Panc1 (cell line): Measurements from ENCODE around the gene TRIO. TPM values are rescaled to one million over a fixed set of nuclear protein-coding genes. Genes with fewer than 3 reads are reported as not detected.

Experiments
- ATAC-seq: fragments of 200-7000 bp; cut with Tn5 transposase; 2 replicates; pipeline ENCODE4 v1.9.1; 2020; ENCODE audit warnings: mild to moderate bottlenecking, moderate library complexity
- BruUV-seq: library from RNA; stranded (reverse); fragments of 400-500 nt; replicated peaks from 2 replicates; lab custom pipeline; 2021; lab: Mats Ljungman, UMichigan
- CTCF ChIA-PET: fragments of 300-600 bp; sonication (Branson Sonifier 250); formaldehyde crosslinking; loops from one replicate; lab custom pipeline; 2022; ENCODE audit warnings: antibody characterized with exemption; lab: Charles Lee
- POLR2A ChIA-PET: fragments of 300-600 bp; sonication (Branson Sonifier 250); formaldehyde crosslinking; loops from one replicate; lab custom pipeline; 2022; ENCODE audit warnings: antibody characterized with exemption; lab: Charles Lee
- DNase-seq: peaks from one replicate; pipeline ENCODE4 v3.0.0-alpha.2; 2010; ENCODE audit warnings: low read depth, low spot score
- H3K27ac ChIP-seq: 2 replicates; pipeline ENCODE4 v1.5.1; 2011; ENCODE audit warnings: mild to moderate bottlenecking, low read length, inconsistent platforms
- H3K27me3 ChIP-seq: fragments of 200-500 bp; sonication (Bioruptor generic); 2 replicates; pipeline ENCODE4 v1.6.0; 2014; ENCODE audit warnings: low read length, inconsistent platforms; ENCODE audit not compliant: control insufficient read depth, insufficient read depth
- H3K36me3 ChIP-seq: fragments of 200-500 bp; sonication (Bioruptor generic); 2 replicates; pipeline ENCODE4 v1.5.1; 2014; ENCODE audit warnings: inconsistent platforms, mild to moderate bottlenecking, low read length, moderate library complexity; ENCODE audit not compliant: control insufficient read depth, insufficient read depth
- H3K4me1 ChIP-seq: 2 replicates; pipeline ENCODE4 v1.5.1; 2011; ENCODE audit warnings: inconsistent platforms, mild to moderate bottlenecking, low read length, moderate library complexity; ENCODE audit not compliant: control insufficient read depth, insufficient read depth
- H3K4me3 ChIP-seq, 2 experiments: 2 replicates each; pipeline ENCODE4 v1.5.1; 2011 to 2012; ENCODE audit warnings: low read depth in 2 of 2, low read length in 2 of 2, mild to moderate bottlenecking in 2 of 2, inconsistent platforms in 1 of 2, moderate library complexity in 1 of 2
- H3K9me3 ChIP-seq: fragments of 200-500 bp; sonication (Bioruptor generic); 2 replicates; pipeline ENCODE4 v1.5.1; 2014; ENCODE audit warnings: low read depth, mild to moderate bottlenecking, inconsistent platforms, low read length, moderate library complexity; ENCODE audit not compliant: control insufficient read depth, insufficient read depth
- CTCF ChIP-seq: fragments of 450-650 bp; IDR thresholded peaks from 2 replicates; pipeline ENCODE4 v1.5.1; 2017; ENCODE audit warnings: mild to moderate bottlenecking
- POLR2AphosphoS5 ChIP-seq: IDR thresholded peaks from 2 replicates; pipeline ENCODE4 v1.6.1; 2012; ENCODE audit warnings: mild to moderate bottlenecking, low read depth, low read length, moderate library complexity
- REST ChIP-seq, 2 experiments: IDR thresholded peaks; 2 replicates each; pipeline ENCODE4 v1.6.1; 2011 to 2012; ENCODE audit warnings: low read depth in 2 of 2, control low read depth in 1 of 2, low read length in 1 of 2, mild to moderate bottlenecking in 1 of 2, moderate library complexity in 1 of 2; ENCODE audit not compliant: insufficient read depth in 1 of 2
- SIN3A ChIP-seq: IDR thresholded peaks from 2 replicates; pipeline ENCODE4 v1.6.1; 2012; ENCODE audit warnings: low read depth, mild to moderate bottlenecking, low read length, moderate library complexity, borderline replicate concordance; ENCODE audit not compliant: insufficient read depth
- TCF7L2 ChIP-seq: IDR thresholded peaks from 2 replicates; pipeline ENCODE4 v1.6.1; 2011; ENCODE audit warnings: mild to moderate bottlenecking, low read depth, low read length, inconsistent platforms
- in situ Hi-C: cut with HindIII; loops from 2 replicates; pipeline ENCODE4 v1.10.0; 2016; ENCODE audit warnings: low sequenced_read_pairs, low pct_unique_long_range_greater_than_20kb
- intact Hi-C: fragments of 100-400 bp; cut with micrococcal nuclease; formaldehyde crosslinking; loops from one replicate; pipeline ENCODE4 v1.10.0; 2022; ENCODE audit not compliant: unreplicated experiment
- total RNA-seq: library from RNA; stranded (reverse); gene quantifications from one replicate; pipeline ENCODE4 v1.2.1, GENCODE V29; 2021; ENCODE audit not compliant: unreplicated experiment

TRIO gene
- total RNA-seq, 1 experiment from 2014 or later = 349 TPM

DNA sequence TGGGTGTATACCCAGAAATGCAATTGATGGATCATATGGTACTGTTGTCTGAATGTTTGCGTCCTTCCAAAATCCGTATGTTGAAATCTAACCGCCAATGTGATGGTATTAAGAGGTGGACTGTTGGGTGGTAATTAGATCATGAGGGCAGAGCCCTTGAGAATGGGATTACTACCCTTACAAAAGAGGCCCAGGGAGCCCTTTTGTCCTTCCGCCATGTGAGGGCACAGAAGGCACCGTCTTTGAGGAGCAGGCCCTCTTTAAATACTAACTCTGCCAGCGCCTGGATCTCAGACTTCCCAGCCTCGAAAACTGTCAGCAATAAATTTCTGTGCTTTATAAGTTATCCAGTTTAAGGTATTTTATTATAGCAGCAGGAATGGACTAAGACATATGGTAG is 282.4 kb downstream of the TRIO start:
- BruUV-seq = no TSS peak
- H3K36me3 ChIP-seq = peaks cover 59% of the 10 kb centered on the region
- no peaks in the 10 kb centered on the region for H3K9me3 ChIP-seq
- H3K27me3 ChIP-seq = no peaks in the 10 kb centered on the region
- intact Hi-C loops (no loop called here), in situ Hi-C loops (no loop called here)
- DNase-seq = no peak
- ChIA-PET CTCF (no interaction called here), POLR2A (no interaction called here)
- no peak for ATAC-seq
- no peak overlapping the region for H3K27ac ChIP-seq
- H3K4me3 ChIP-seq = no peak overlapping the region
- no peak for TF ChIP-seq REST (IDR thresholded peaks at IDR 0.05; ENCODE audit: insufficient read depth in 1 of 2, low read depth in 2 of 2, low read length in 1 of 2)
- no peak for TF ChIP-seq SIN3A
- no peak for TF ChIP-seq POLR2AphosphoS5
- TF ChIP-seq CTCF = no peak
- no peak for TF ChIP-seq TCF7L2
- 0 out of 2 replicates have a peak, but pooled peaks cover 3% of the 10 kb centered on the region for H3K4me1 ChIP-seq

GRCh38 chr5:14426521-14426920 is 283.4 kb downstream of the TRIO start:
- intact Hi-C loops (no loop called here), in situ Hi-C loops (no loop called here)
- Histone ChIP-seq H3K4me1 (0 out of 2 replicates have a peak, but pooled peaks cover 3% of the 10 kb centered on the region), H3K27me3 (no peaks in the 10 kb centered on the region), H3K27ac (no peak overlapping the region), H3K36me3 (peaks cover 53% of the 10 kb centered on the region), H3K9me3 (no peaks in the 10 kb centered on the region), H3K4me3 (no peak overlapping the region)
- ChIA-PET CTCF (no interaction called here), POLR2A (no interaction called here)
- no TSS peak for BruUV-seq
- DNase-seq (no peak), ATAC-seq (no peak)
- TF ChIP-seq POLR2AphosphoS5 = peak; percentile 11; the same call in 1 of the 2 replicates
- no peak for TF ChIP-seq CTCF
